Adrenal gland (tissue), 12 donors: ENCODE data around the gene EPHA4. TPM values are rescaled to one million over a fixed set of nuclear protein-coding genes. Genes with fewer than 3 reads are reported as not detected.

ENCODE experiments used
- DNase-seq, 7 donors: peaks; one replicate each; pipeline ENCODE4 v3.0.0-alpha.2; 2019 to 2020
- H3K27ac ChIP-seq, 5 donors: fragments of 200-600 bp; sonication (generic) in 4 of 5; 1 replicate in 3 of 5; 2 replicates in 2 of 5; pipeline versions ENCODE4 v1.5.1 to v1.8.0; 2016 to 2020; ENCODE audit warnings: mild to moderate bottlenecking in 1 of 5
- H3K27me3 ChIP-seq: fragments of 200-600 bp; 2 replicates; pipeline ENCODE4 v1.8.0; 2021
- H3K36me3 ChIP-seq, 2 donors: fragments of 200-600 bp; replicated peaks in 1 of 2; 1 replicate in 1 of 2; 2 replicates in 1 of 2; pipeline versions ENCODE4 v1.5.1 to v1.8.0; 2018 to 2022
- H3K4me1 ChIP-seq, 2 donors: fragments of 200-600 bp; replicated peaks in 1 of 2; 1 replicate in 1 of 2; 2 replicates in 1 of 2; pipeline versions ENCODE4 v1.5.1 to v1.8.0; 2018 to 2021
- H3K4me3 ChIP-seq, 4 donors: fragments of 200-600 bp; sonication (generic) in 3 of 4; one replicate each; pipeline ENCODE4 v1.5.1; 2016 to 2018
- H3K9me3 ChIP-seq, 3 donors: fragments of 200-600 bp; sonication (generic) in 1 of 3; replicated peaks in 1 of 3; 1 replicate in 2 of 3; 2 replicates in 1 of 3; pipeline versions ENCODE4 v1.5.1 to v1.8.0; 2016 to 2021
- CTCF ChIP-seq, 6 experiments: fragments of 450-650 bp in 4 of 6; fragments of 200-600 bp in 2 of 6; sonication (generic) in 1 of 6; IDR thresholded peaks; 1 replicate in 5 of 6; 2 replicates in 1 of 6; pipeline versions ENCODE4 v1.5.1 to v1.8.0; 2016 to 2021; ENCODE audit warnings: antibody characterized with exemption in 6 of 6, mild to moderate bottlenecking in 2 of 6, moderate library complexity in 1 of 6
- POLR2A ChIP-seq, 2 donors: fragments of 450-650 bp; IDR thresholded peaks; one replicate each; pipeline ENCODE4 v1.6.1; 2017; ENCODE audit warnings: antibody characterized with exemption in 2 of 2, mild to moderate bottlenecking in 2 of 2, moderate library complexity in 1 of 2
- WGBS, 4 donors: extraction: QIAGEN DNeasy Blood & Tissue Kit in 2 of 4; methylation state at CpG; one replicate each; pipeline versions ENCODE4 v1.1.5 to v1.1.7; 2013 to 2017; 5-methylcytosine and 5-hydroxymethylcytosine counted together
- intact Hi-C, 2 donors: fragments of 100-400 bp; cut with DNase I; formaldehyde crosslinking; loops; one replicate each; pipeline versions ENCODE4 v1.14.1 to v1.15.0; 2022 to 2023
- polyA plus RNA-seq, 3 donors: library from polyadenylated mRNA; stranded (reverse); fragments of 200-250 nt in 2 of 3; fragments of 350-450 nt in 1 of 3; fragmentation: Illumina TruSeq in 1 of 3; extraction: RNeasy Lipid Tissue Mini Kit (QIAGEN cat#74804) in 1 of 3; gene quantifications; one replicate each; pipeline ENCODE4 v1.2.3, GENCODE V29; 2013 to 2014
- total RNA-seq, 9 donors: library from RNA; depleted of rRNA in 4 of 9; stranded (reverse); fragments of >200 nt in 4 of 9; fragments of 120-200 nt in 1 of 9; fragmentation: NEBNext Ultra II Directional in 1 of 9; extraction: Animal tissue kit (Norgen Biotek cat#: 25700) in 1 of 9; gene quantifications; one replicate each; pipeline versions ENCODE4 v1.1.0 to v1.2.4, GENCODE V29; 2013 to 2023
- donor health status: healthy with polysubstance abuse.
- donor health status: Bipolar disorder and iron deficiency.
- donor health status: DM: yes; HTN: yes; CAD: no.
- donor health status: DM: no; HTN: no; CAD: no.
- donor health status: DM: no; HTN: no; CAD: no.
- donor health status: DM: yes; HTN: yes; CAD: no.

The EPHA4 gene
- total and polyA plus RNA-seq, 12 donors = 3.0 to 72.9 (median 12.1) TPM

DNA sequence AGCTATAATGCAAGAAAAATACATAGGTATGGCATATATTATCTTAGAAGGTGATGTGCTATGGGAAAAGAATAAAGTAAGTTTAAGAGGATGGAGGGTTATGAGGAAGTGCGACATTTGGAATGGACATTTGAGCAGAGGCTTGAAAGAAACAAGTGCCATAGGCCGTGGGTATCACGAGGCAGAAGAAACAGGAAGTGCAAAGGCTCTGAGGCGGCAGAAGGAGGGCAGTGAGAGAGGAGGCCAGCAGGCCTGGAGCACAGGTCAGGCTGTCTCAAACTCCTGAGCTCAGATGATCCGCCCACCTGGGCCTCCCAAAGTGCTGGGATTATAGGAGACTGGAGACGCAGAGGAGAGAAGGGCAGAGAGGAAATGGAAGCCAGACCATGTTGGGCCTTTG, 40.7 kb upstream of the EPHA4 start:
- no peaks in the 10 kb centered on the region for H3K27me3 ChIP-seq
- no peak for TF ChIP-seq CTCF (IDR thresholded peaks at IDR 0.05)
- no peak for TF ChIP-seq POLR2A (IDR thresholded peaks at IDR 0.05)
- H3K4me3 ChIP-seq = no peak overlapping the region
- no peaks in the 10 kb centered on the region for H3K9me3 ChIP-seq
- H3K27ac ChIP-seq = no peak overlapping the region
- no peaks in the 10 kb centered on the region for H3K4me1 ChIP-seq
- H3K36me3 ChIP-seq = no peaks in the 10 kb centered on the region
- 82 to 90% (median 86%) methylated on average over 6 of the region's 6 CpGs for WGBS, 4 donors
- no peak for DNase-seq
- intact Hi-C loops = no loop called here

- Histone ChIP-seq H3K4me1 (no peaks in the 10 kb centered on the region), H3K36me3 (no peaks in the 10 kb centered on the region), H3K27me3 (no peaks in the 10 kb centered on the region), H3K27ac (no peak overlapping the region), H3K9me3 (no peaks in the 10 kb centered on the region), H3K4me3 (no peak overlapping the region)
- 63 to 79% (median 71%) methylated on average over 4 of the region's 4 CpGs for WGBS, 4 donors
- DNase-seq = no peak
- intact Hi-C loops = no loop called here
- TF ChIP-seq POLR2A (IDR thresholded peaks at IDR 0.05) (no peak), CTCF (IDR thresholded peaks at IDR 0.05) (no peak)
Measured at GRCh38 chr2:221612161-221612560, 40.1 kb upstream of the EPHA4 start.

DNA sequence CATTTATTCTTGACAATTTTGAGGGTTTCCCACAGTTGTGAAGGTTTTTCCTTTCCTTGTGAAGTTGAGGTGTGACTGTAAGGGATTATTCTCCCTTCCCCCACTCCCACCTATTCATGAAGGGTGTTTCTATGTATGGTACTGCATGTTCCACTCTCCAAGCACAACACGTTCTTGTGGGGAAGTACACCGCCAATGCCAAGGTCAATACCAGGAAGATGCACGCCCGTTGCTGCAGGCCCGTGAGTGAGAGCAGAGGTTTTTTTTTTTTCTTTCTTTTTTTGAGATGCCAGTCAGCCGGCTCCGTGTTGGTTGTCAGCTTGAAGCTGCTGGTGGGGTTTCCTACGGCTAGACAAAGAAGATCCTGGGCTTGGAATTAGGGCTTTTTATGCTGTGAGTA, 38.6 kb upstream of the EPHA4 start:
- H3K9me3 ChIP-seq = no peaks in the 10 kb centered on the region
- no peak overlapping the region for H3K27ac ChIP-seq
- no peak for DNase-seq
- TF ChIP-seq CTCF (IDR thresholded peaks at IDR 0.05) (no peak), POLR2A (IDR thresholded peaks at IDR 0.05) (no peak)
- no peak overlapping the region for H3K4me3 ChIP-seq
- intact Hi-C loops = no loop called here
- no peaks in the 10 kb centered on the region for H3K27me3 ChIP-seq
- WGBS, 4 donors = 36 to 49% (median 40%) methylated on average over 8 of the region's 8 CpGs
- no peaks in the 10 kb centered on the region for H3K4me1 ChIP-seq
- no peaks in the 10 kb centered on the region for H3K36me3 ChIP-seq

DNA sequence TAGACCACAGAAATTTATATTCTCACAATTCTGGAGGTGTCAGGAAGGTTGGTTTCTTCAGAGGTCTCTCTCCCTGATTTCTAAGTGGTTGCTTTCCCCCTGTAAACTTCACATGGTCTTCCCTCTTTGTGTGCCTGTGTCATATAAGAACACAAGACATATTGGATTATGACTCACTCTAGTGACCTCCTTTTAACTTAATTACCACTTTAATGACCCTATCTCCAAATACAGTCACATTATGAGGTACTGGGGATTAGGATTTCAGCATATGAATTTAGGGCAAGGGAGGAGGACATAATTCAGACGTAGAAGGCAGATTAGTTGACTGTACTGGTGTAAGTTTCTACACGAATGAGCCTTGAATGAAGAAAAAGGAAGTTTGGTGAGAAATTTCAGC, 38.2 kb upstream of the EPHA4 start:
- 65 to 73% (median 70%) methylated on average over 2 of the region's 2 CpGs for WGBS, 4 donors
- no peak for TF ChIP-seq POLR2A (IDR thresholded peaks at IDR 0.05)
- no peak for TF ChIP-seq CTCF (IDR thresholded peaks at IDR 0.05)
- Histone ChIP-seq H3K4me3 (no peak overlapping the region), H3K27ac (no peak overlapping the region), H3K27me3 (no peaks in the 10 kb centered on the region), H3K4me1 (no peaks in the 10 kb centered on the region), H3K36me3 (no peaks in the 10 kb centered on the region), H3K9me3 (no peaks in the 10 kb centered on the region)
- DNase-seq = no peak
- intact Hi-C loops = no loop called here
